Mesenchymal stem cell (in vitro differentiated cells and primary cell): Measurements from ENCODE around the gene CACNA1C.

Source experiments
- DNase-seq: peaks from one replicate; pipeline ENCODE4 v3.0.0-alpha.2; 2013
- H2AFZ ChIP-seq: one replicate; pipeline ENCODE4 v1.6.1; 2013; ENCODE audit warnings: low read depth, mild to moderate bottlenecking, control low read depth, inconsistent platforms, low read length, moderate library complexity
- H2AK5ac ChIP-seq: 2 replicates; pipeline ENCODE4 v1.6.1; 2013; ENCODE audit warnings: low read length, moderate library complexity, mild to moderate bottlenecking, inconsistent platforms; ENCODE audit not compliant: severe bottlenecking
- H2BK120ac ChIP-seq: one replicate; pipeline ENCODE4 v1.6.1; 2013; ENCODE audit warnings: low read depth, mild to moderate bottlenecking, inconsistent platforms, low read length, moderate library complexity
- H2BK12ac ChIP-seq, 2 experiments: one replicate each; pipeline ENCODE4 v1.6.1; 2013; ENCODE audit warnings: inconsistent platforms in 2 of 2, low read length in 2 of 2, mild to moderate bottlenecking in 2 of 2, moderate library complexity in 2 of 2, control low read depth in 1 of 2
- H2BK15ac ChIP-seq: one replicate; pipeline ENCODE4 v1.6.1; 2013; ENCODE audit warnings: mild to moderate bottlenecking, low read depth, inconsistent platforms; ENCODE audit not compliant: poor library complexity, severe bottlenecking
- H2BK5ac ChIP-seq: 2 replicates; pipeline ENCODE4 v1.6.1; 2013; ENCODE audit warnings: low read depth, mild to moderate bottlenecking, low read length, control low read depth, inconsistent platforms; ENCODE audit not compliant: poor library complexity, severe bottlenecking
- H3K14ac ChIP-seq, 2 experiments: one replicate each; pipeline ENCODE4 v1.6.1; 2013; ENCODE audit warnings: inconsistent platforms in 2 of 2, low read length in 2 of 2, control low read depth in 1 of 2, mild to moderate bottlenecking in 1 of 2, moderate library complexity in 1 of 2
- H3K18ac ChIP-seq, 2 experiments: one replicate each; pipeline ENCODE4 v1.6.1; 2013; ENCODE audit warnings: inconsistent platforms in 2 of 2, low read length in 2 of 2, control low read depth in 1 of 2, low read depth in 1 of 2, mild to moderate bottlenecking in 1 of 2
- H3K23ac ChIP-seq, 2 experiments: one replicate each; pipeline ENCODE4 v1.6.1; 2013; ENCODE audit warnings: inconsistent platforms in 2 of 2, low read length in 2 of 2, mild to moderate bottlenecking in 2 of 2, moderate library complexity in 2 of 2, control low read depth in 1 of 2
- H3K27ac ChIP-seq: 2 replicates; pipeline ENCODE4 v1.5.1; 2013; ENCODE audit warnings: mild to moderate bottlenecking, moderate library complexity, low read length, control low read depth, inconsistent platforms; ENCODE audit not compliant: poor library complexity, severe bottlenecking
- H3K27me3 ChIP-seq, 2 experiments: 2 replicates each; pipeline versions ENCODE4 v1.6.1 to v1.7.0; 2013; ENCODE audit warnings: low read length in 2 of 2, mild to moderate bottlenecking in 2 of 2, moderate library complexity in 2 of 2, control low read depth in 1 of 2, inconsistent platforms in 1 of 2; ENCODE audit not compliant: control insufficient read depth in 1 of 2, insufficient read depth in 1 of 2
- H3K36me3 ChIP-seq, 2 experiments: 2 replicates each; pipeline versions ENCODE4 v1.6.1 to v1.7.0; 2013; ENCODE audit warnings: low read length in 2 of 2, control low read depth in 1 of 2, inconsistent platforms in 1 of 2, low read depth in 1 of 2, mild to moderate bottlenecking in 1 of 2; ENCODE audit not compliant: insufficient read depth in 2 of 2, control insufficient read depth in 1 of 2
- H3K4ac ChIP-seq, 2 experiments: one replicate each; pipeline ENCODE4 v1.6.1; 2013; ENCODE audit warnings: inconsistent platforms in 2 of 2, low read length in 2 of 2, mild to moderate bottlenecking in 2 of 2, moderate library complexity in 2 of 2, control low read depth in 1 of 2, low read depth in 1 of 2
- H3K4me1 ChIP-seq: 2 replicates; pipeline ENCODE4 v1.6.1; 2013; ENCODE audit warnings: low read depth, low read length, control low read depth; ENCODE audit not compliant: control insufficient read depth, insufficient read depth
- H3K4me2 ChIP-seq: 2 replicates; pipeline ENCODE4 v1.6.1; 2013; ENCODE audit warnings: low read length, mild to moderate bottlenecking, inconsistent platforms; ENCODE audit not compliant: poor library complexity, severe bottlenecking
- H3K4me3 ChIP-seq, 2 experiments: 2 replicates each; pipeline versions ENCODE4 v1.5.1 to v1.7.0; 2013; ENCODE audit warnings: low read length in 2 of 2, mild to moderate bottlenecking in 2 of 2, control low read depth in 1 of 2, low read depth in 1 of 2; ENCODE audit not compliant: insufficient read depth in 1 of 2
- H3K79me1 ChIP-seq: replicated peaks from 2 replicates; pipeline ENCODE4 v1.6.1; 2013; ENCODE audit warnings: mild to moderate bottlenecking, control low read depth, low read length, inconsistent platforms; ENCODE audit not compliant: poor library complexity, severe bottlenecking
- H3K9ac ChIP-seq: 2 replicates; pipeline ENCODE4 v1.7.0; 2013; ENCODE audit warnings: mild to moderate bottlenecking, low read length, moderate library complexity
- H3K9me3 ChIP-seq: 2 replicates; pipeline ENCODE4 v1.7.0; 2013; ENCODE audit warnings: mild to moderate bottlenecking, low read length; ENCODE audit not compliant: control insufficient read depth
- H4K8ac ChIP-seq: one replicate; pipeline ENCODE4 v1.6.1; 2013; ENCODE audit warnings: inconsistent platforms, mild to moderate bottlenecking, low read length, moderate library complexity
- H4K91ac ChIP-seq: one replicate; pipeline ENCODE4 v1.6.1; 2013; ENCODE audit warnings: mild to moderate bottlenecking, low read length, inconsistent platforms
- WGBS: methylation state at CpG from one replicate; pipeline ENCODE4 v1.1.7; 2013; ENCODE audit warnings: mixed read lengths; 5-methylcytosine and 5-hydroxymethylcytosine counted together

CACNA1C gene

GRCh38 chr12:2646341-2646740 lies 593.6 kb downstream of the CACNA1C start:
- H3K4me3 ChIP-seq = no peak overlapping the region
- no peaks in the 10 kb centered on the region for H3K79me1 ChIP-seq
- no peak overlapping the region for H2BK5ac ChIP-seq
- 86% methylated on average over 2 of the region's 2 CpGs for WGBS
- H3K4ac ChIP-seq = no peak overlapping the region
- peaks cover under 1% of the 10 kb centered on the region for H3K4me1 ChIP-seq
- no peak overlapping the region for H4K91ac ChIP-seq
- H2AFZ ChIP-seq = no peak overlapping the region
- H3K9me3 ChIP-seq = no peaks in the 10 kb centered on the region
- H3K36me3 ChIP-seq = no peaks in the 10 kb centered on the region
- no peak overlapping the region for H3K9ac ChIP-seq
- no peak overlapping the region for H2BK120ac ChIP-seq
- peak overlapping the region in 1 of 2 experiments; percentile 63 for H3K23ac ChIP-seq
- no peak overlapping the region for H3K4me2 ChIP-seq
- no peak overlapping the region for H4K8ac ChIP-seq
- DNase-seq = no peak
- H2BK12ac ChIP-seq = no peak overlapping the region
- peaks cover 0 to 38% of the 10 kb centered on the region in 2 experiments for H3K27me3 ChIP-seq
- H3K14ac ChIP-seq = no peak overlapping the region
- H2AK5ac ChIP-seq = no peak overlapping the region
- H2BK15ac ChIP-seq = no peak overlapping the region
- H3K18ac ChIP-seq = no peak overlapping the region
- no peak overlapping the region for H3K27ac ChIP-seq

- 84% methylated on average over 7 of the region's 7 CpGs for WGBS
- no peak overlapping the region for H2BK15ac ChIP-seq
Measured at GRCh38 chr12:2647186-2647585, 594.4 kb downstream of the CACNA1C start.

GRCh38 chr12:2648406-2648805 lies 595.6 kb downstream of the CACNA1C start:
- H3K79me1 ChIP-seq = no peaks in the 10 kb centered on the region
- H3K9ac ChIP-seq = no peak overlapping the region
- H3K27me3 ChIP-seq = peaks cover 0 to 34% of the 10 kb centered on the region in 2 experiments
- no peaks in the 10 kb centered on the region for H3K9me3 ChIP-seq
- H3K4me2 ChIP-seq = no peak overlapping the region
- H2BK5ac ChIP-seq = no peak overlapping the region
- H3K23ac ChIP-seq = no peak overlapping the region
- no peak overlapping the region for H3K27ac ChIP-seq
- H3K4ac ChIP-seq = no peak overlapping the region
- H2BK12ac ChIP-seq = no peak overlapping the region
- no peak for DNase-seq
- H3K18ac ChIP-seq = no peak overlapping the region
- peaks cover 0 to 5% of the 10 kb centered on the region in 2 experiments for H3K36me3 ChIP-seq
- no peak overlapping the region for H2BK120ac ChIP-seq
- WGBS = 92% methylated on average over 8 of the region's 8 CpGs
- no peak overlapping the region for H3K14ac ChIP-seq
- no peak overlapping the region for H2AK5ac ChIP-seq
- H3K4me3 ChIP-seq = no peak overlapping the region
- H2BK15ac ChIP-seq = no peak overlapping the region
- no peak overlapping the region for H4K91ac ChIP-seq
- H4K8ac ChIP-seq = no peak overlapping the region
- no peak overlapping the region for H2AFZ ChIP-seq
- no peaks in the 10 kb centered on the region for H3K4me1 ChIP-seq

More at GRCh38 chr12:2647186-2647585, 594.4 kb downstream of the CACNA1C start:
- Histone ChIP-seq H3K27me3 (peaks cover 0 to 38% of the 10 kb centered on the region in 2 experiments), H3K4me3 (no peak overlapping the region), H3K9me3 (no peaks in the 10 kb centered on the region), H2BK12ac (no peak overlapping the region), H3K23ac (no peak overlapping the region), H2AFZ (no peak overlapping the region), H3K27ac (no peak overlapping the region), H2AK5ac (no peak overlapping the region), H3K14ac (no peak overlapping the region), H4K8ac (no peak overlapping the region), H3K79me1 (no peaks in the 10 kb centered on the region), H3K4me1 (no peaks in the 10 kb centered on the region), H3K4me2 (no peak overlapping the region), H2BK120ac (no peak overlapping the region), H3K18ac (no peak overlapping the region), H3K9ac (no peak overlapping the region), H3K4ac (no peak overlapping the region), H2BK5ac (no peak overlapping the region), H3K36me3 (no peaks in the 10 kb centered on the region), H4K91ac (no peak overlapping the region)
- no peak for DNase-seq

- no peak overlapping the region for H3K9ac ChIP-seq
- H2BK120ac ChIP-seq = no peak overlapping the region
- WGBS = 82% methylated on average over 15 of the region's 16 CpGs
- H3K4me1 ChIP-seq = no peaks in the 10 kb centered on the region
- H2BK5ac ChIP-seq = no peak overlapping the region
- H3K23ac ChIP-seq = no peak overlapping the region
- H3K4me3 ChIP-seq = no peak overlapping the region
- no peak overlapping the region for H2BK12ac ChIP-seq
- no peak overlapping the region for H3K14ac ChIP-seq
- H3K27ac ChIP-seq = no peak overlapping the region
- H3K9me3 ChIP-seq = no peaks in the 10 kb centered on the region
- peaks cover 0 to 42% of the 10 kb centered on the region in 2 experiments for H3K27me3 ChIP-seq
- no peak overlapping the region for H3K4me2 ChIP-seq
- H4K8ac ChIP-seq = peak overlapping the region; percentile 53
- H2AK5ac ChIP-seq = no peak overlapping the region
- H2BK15ac ChIP-seq = no peak overlapping the region
- no peak overlapping the region for H4K91ac ChIP-seq
- no peaks in the 10 kb centered on the region for H3K79me1 ChIP-seq
- H3K18ac ChIP-seq = no peak overlapping the region
- no peak for DNase-seq
- H2AFZ ChIP-seq = no peak overlapping the region
- no peak overlapping the region for H3K4ac ChIP-seq
- H3K36me3 ChIP-seq = peaks cover 0 to 12% of the 10 kb centered on the region in 2 experiments
Measured at GRCh38 chr12:2649201-2650030, 596.6 kb downstream of the CACNA1C start.
